Chondrocyte (in vitro differentiated cells): ENCODE data around the gene MX2. TPM values are rescaled to one million over a fixed set of nuclear protein-coding genes. Genes with fewer than 3 reads are reported as not detected.
A peak's percentile ranks its signal among the peaks of the same experiment; 100 is the strongest.

Experiments used
- DNase-seq: peaks from one replicate; pipeline ENCODE4 v3.0.0; 2021; ENCODE audit warnings: mixed read lengths, low spot score
- H3K27ac Mint-ChIP-seq: one replicate; pipeline ENCODE4 v1.8.0; 2021; ENCODE audit warnings: mild to moderate bottlenecking, moderate library complexity, mixed read lengths; ENCODE audit not compliant: unreplicated experiment
- H3K27me3 Mint-ChIP-seq: 2 replicates; pipeline ENCODE4 v1.8.0; 2021; ENCODE audit warnings: low read depth, mixed read lengths
- H3K36me3 Mint-ChIP-seq: 2 replicates; pipeline ENCODE4 v1.8.0; 2021; ENCODE audit warnings: low read depth, mixed read lengths
- H3K4me1 Mint-ChIP-seq: 2 replicates; pipeline ENCODE4 v1.8.0; 2021; ENCODE audit warnings: low read depth, mild to moderate bottlenecking, mixed read lengths
- H3K4me3 Mint-ChIP-seq: one replicate; pipeline ENCODE4 v1.8.0; 2021; ENCODE audit warnings: mild to moderate bottlenecking, moderate library complexity, mixed read lengths; ENCODE audit not compliant: unreplicated experiment
- H3K9me3 Mint-ChIP-seq: 2 replicates; pipeline ENCODE4 v1.8.0; 2021; ENCODE audit warnings: low read depth, mixed read lengths
- total RNA-seq: library from RNA; stranded (reverse); gene quantifications from 3 replicates; pipeline ENCODE4 v1.2.1, GENCODE V29; 2021
- TF ChIP-seq, protein P1 (sequence below): fragments of 200-600 bp; sonication (generic); IDR thresholded peaks from 2 replicates; pipeline ENCODE4 v1.5.0; 2021; ENCODE audit warnings: antibody characterized with exemption, mild to moderate bottlenecking, moderate library complexity

Gene MX2
- total RNA-seq, 1 donor from 2014 or later = not detected

- no peak overlapping the region for H3K4me3 Mint-ChIP-seq
- H3K36me3 Mint-ChIP-seq = no peaks in the 10 kb centered on the region
- TF ChIP-seq, protein P1, sequence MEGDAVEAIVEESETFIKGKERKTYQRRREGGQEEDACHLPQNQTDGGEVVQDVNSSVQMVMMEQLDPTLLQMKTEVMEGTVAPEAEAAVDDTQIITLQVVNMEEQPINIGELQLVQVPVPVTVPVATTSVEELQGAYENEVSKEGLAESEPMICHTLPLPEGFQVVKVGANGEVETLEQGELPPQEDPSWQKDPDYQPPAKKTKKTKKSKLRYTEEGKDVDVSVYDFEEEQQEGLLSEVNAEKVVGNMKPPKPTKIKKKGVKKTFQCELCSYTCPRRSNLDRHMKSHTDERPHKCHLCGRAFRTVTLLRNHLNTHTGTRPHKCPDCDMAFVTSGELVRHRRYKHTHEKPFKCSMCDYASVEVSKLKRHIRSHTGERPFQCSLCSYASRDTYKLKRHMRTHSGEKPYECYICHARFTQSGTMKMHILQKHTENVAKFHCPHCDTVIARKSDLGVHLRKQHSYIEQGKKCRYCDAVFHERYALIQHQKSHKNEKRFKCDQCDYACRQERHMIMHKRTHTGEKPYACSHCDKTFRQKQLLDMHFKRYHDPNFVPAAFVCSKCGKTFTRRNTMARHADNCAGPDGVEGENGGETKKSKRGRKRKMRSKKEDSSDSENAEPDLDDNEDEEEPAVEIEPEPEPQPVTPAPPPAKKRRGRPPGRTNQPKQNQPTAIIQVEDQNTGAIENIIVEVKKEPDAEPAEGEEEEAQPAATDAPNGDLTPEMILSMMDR = no peak
- H3K27ac Mint-ChIP-seq = no peak overlapping the region
- H3K27me3 Mint-ChIP-seq = peaks cover 11% of the 10 kb centered on the region
- DNase-seq = no peak
- no peaks in the 10 kb centered on the region for H3K9me3 Mint-ChIP-seq
- H3K4me1 Mint-ChIP-seq = no peaks in the 10 kb centered on the region
Observed at GRCh38 chr21:41374867-41375533, 13.2 kb downstream of the MX2 start.

- H3K36me3 Mint-ChIP-seq = no peaks in the 10 kb centered on the region
- no peaks in the 10 kb centered on the region for H3K9me3 Mint-ChIP-seq
- no peaks in the 10 kb centered on the region for H3K4me1 Mint-ChIP-seq
- H3K4me3 Mint-ChIP-seq = no peak overlapping the region
- peak; percentile 62 for DNase-seq
- no peak overlapping the region for H3K27ac Mint-ChIP-seq
- TF ChIP-seq, protein P1 = no peak
- peaks cover 14% of the 10 kb centered on the region for H3K27me3 Mint-ChIP-seq
Observed at GRCh38 chr21:41375875-41376274, 14.0 kb downstream of the MX2 start.

- peak; percentile 70 for DNase-seq
- Mint-ChIP-seq H3K36me3 (peaks cover 2% of the 10 kb centered on the region), H3K4me3 (no peak overlapping the region), H3K4me1 (no peaks in the 10 kb centered on the region), H3K27me3 (peaks cover 14% of the 10 kb centered on the region), H3K9me3 (peaks cover 8% of the 10 kb centered on the region), H3K27ac (no peak overlapping the region)
- TF ChIP-seq, protein P1 = no peak
Observed at GRCh38 chr21:41377715-41378114, 15.9 kb downstream of the MX2 start.

- Mint-ChIP-seq H3K9me3 (peaks cover 8% of the 10 kb centered on the region), H3K4me1 (no peaks in the 10 kb centered on the region), H3K4me3 (no peak overlapping the region), H3K27ac (no peak overlapping the region), H3K27me3 (peaks cover 14% of the 10 kb centered on the region), H3K36me3 (peaks cover 2% of the 10 kb centered on the region)
- peak; percentile 63 for DNase-seq
- TF ChIP-seq, protein P1 = peak; percentile 15
Observed at GRCh38 chr21:41378849-41379248, 17.0 kb downstream of the MX2 start.

GRCh38 chr21:41379901-41380300 lies 18.1 kb downstream of the MX2 start:
- Mint-ChIP-seq H3K4me3 (no peak overlapping the region), H3K27me3 (peaks cover 13% of the 10 kb centered on the region), H3K27ac (no peak overlapping the region), H3K4me1 (no peaks in the 10 kb centered on the region), H3K36me3 (peaks cover 2% of the 10 kb centered on the region), H3K9me3 (peaks cover 8% of the 10 kb centered on the region)
- no peak for DNase-seq
- TF ChIP-seq, protein P1 = no peak
